ENCODE results near the gene RAB40B.
"Not testable (repeated sequence)": the region's sequence is repeated elsewhere in the genome, so short reads cannot be mapped to it uniquely, and the experiment has no call there.

The RAB40B gene

DNA sequence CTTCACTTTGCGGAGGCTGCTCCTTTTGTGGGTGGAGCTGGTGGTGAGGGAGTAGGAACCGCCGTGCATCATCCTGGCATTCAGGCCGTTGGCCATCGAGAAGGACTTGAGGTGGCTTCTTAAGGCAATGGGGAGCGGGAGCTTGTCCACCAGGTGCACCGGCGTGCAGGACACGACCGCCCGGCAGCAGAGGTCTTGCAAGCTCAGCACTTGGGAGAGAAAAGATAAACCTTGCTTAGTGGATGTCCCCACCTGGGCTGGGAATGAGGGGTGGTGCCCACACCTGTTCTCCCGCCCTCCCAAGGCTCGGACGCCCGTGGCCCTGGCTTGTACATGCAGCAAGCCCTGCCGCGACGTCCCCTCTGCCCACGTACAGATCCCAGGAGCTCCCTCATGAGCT is 40.6 kb downstream of the RAB40B start:
- Histone ChIP-seq H3K4me3 (ENCODE audit: low read length) (no peak overlapping the region), H3K36me3 (ENCODE audit: control insufficient read depth, insufficient read depth, low read length) (peaks cover 19% of the 10 kb centered on the region), H3K27me3 (ENCODE audit: control insufficient read depth, insufficient read depth, low read length) (no peaks in the 10 kb centered on the region), H3K27ac (ENCODE audit: low read depth, low read length) (no peak overlapping the region), H3K4me1 (ENCODE audit: control insufficient read depth, insufficient read depth, low read length) (no peaks in the 10 kb centered on the region), H3K9ac (ENCODE audit: low read length) (no peak overlapping the region)

- H3K9ac ChIP-seq (ENCODE audit: low read length) = no peak overlapping the region
- H3K27me3 ChIP-seq (ENCODE audit: control insufficient read depth, insufficient read depth, low read length) = no peaks in the 10 kb centered on the region
- no peaks in the 10 kb centered on the region for H3K4me1 ChIP-seq (ENCODE audit: control insufficient read depth, insufficient read depth, low read length)
- H3K4me3 ChIP-seq (ENCODE audit: low read length) = no peak overlapping the region
- H3K36me3 ChIP-seq (ENCODE audit: control insufficient read depth, insufficient read depth, low read length) = peaks cover 14% of the 10 kb centered on the region
- H3K27ac ChIP-seq (ENCODE audit: low read depth, low read length) = no peak overlapping the region
These were observed 42.2 kb downstream of the RAB40B start for GRCh38 chr17:82656266-82656665.

- peaks cover 13% of the 10 kb centered on the region for H3K36me3 ChIP-seq (ENCODE audit: control insufficient read depth, insufficient read depth, low read length)
- H3K4me3 ChIP-seq (ENCODE audit: low read length) = peak overlapping the region; percentile 35
- no peaks in the 10 kb centered on the region for H3K4me1 ChIP-seq (ENCODE audit: control insufficient read depth, insufficient read depth, low read length)
- H3K9ac ChIP-seq (ENCODE audit: low read length) = no peak overlapping the region
- no peak overlapping the region for H3K27ac ChIP-seq (ENCODE audit: low read depth, low read length)
- no peaks in the 10 kb centered on the region for H3K27me3 ChIP-seq (ENCODE audit: control insufficient read depth, insufficient read depth, low read length)
These were observed 43.0 kb downstream of the RAB40B start for GRCh38 chr17:82655523-82655922.

DNA sequence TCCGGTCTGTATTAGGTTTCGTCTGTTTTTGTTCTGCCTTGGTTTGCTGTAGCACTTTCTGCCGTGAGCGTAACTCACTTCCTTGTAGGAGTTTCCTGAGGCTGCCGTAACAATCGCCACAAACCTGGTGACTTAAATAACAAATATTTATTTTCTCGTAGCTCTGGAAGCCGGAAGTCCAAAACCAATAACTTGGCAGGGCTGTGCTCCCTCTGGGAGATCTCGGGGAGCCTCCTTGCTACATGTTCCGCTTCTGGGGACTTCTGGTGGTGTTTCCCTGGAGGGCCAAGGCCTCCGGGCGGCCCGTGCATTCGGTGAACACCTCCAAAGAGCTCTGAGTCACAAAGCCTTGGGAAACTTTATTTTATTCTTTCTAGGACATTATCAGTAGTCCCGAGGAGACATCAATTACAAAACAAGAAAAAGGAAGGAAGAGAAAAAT is 43.4 kb downstream of the RAB40B start:
- Histone ChIP-seq H3K27ac (ENCODE audit: low read depth, low read length) (no peak overlapping the region), H3K4me1 (ENCODE audit: control insufficient read depth, insufficient read depth, low read length) (no peaks in the 10 kb centered on the region)

GRCh38 chr17:82654611-82655010 is 43.9 kb downstream of the RAB40B start:
- H3K27ac ChIP-seq (ENCODE audit: low read depth, low read length); H3K36me3 ChIP-seq (ENCODE audit: control insufficient read depth, insufficient read depth, low read length); H3K9ac ChIP-seq (ENCODE audit: low read length); H3K4me1 ChIP-seq (ENCODE audit: control insufficient read depth, insufficient read depth, low read length); H3K27me3 ChIP-seq (ENCODE audit: control insufficient read depth, insufficient read depth, low read length); H3K4me3 ChIP-seq (ENCODE audit: low read length): not testable (repeated sequence)

More for the DNA sequence above, 43.4 kb downstream of the RAB40B start:
- peaks cover 9% of the 10 kb centered on the region for H3K36me3 ChIP-seq (ENCODE audit: control insufficient read depth, insufficient read depth, low read length)
- peak overlapping the region; percentile 35 for H3K4me3 ChIP-seq (ENCODE audit: low read length)
- no peaks in the 10 kb centered on the region for H3K27me3 ChIP-seq (ENCODE audit: control insufficient read depth, insufficient read depth, low read length)
- H3K9ac ChIP-seq (ENCODE audit: low read length) = no peak overlapping the region

GRCh38 chr17:82653651-82654528 is 44.6 kb downstream of the RAB40B start:
- no peak overlapping the region for H3K27ac ChIP-seq (ENCODE audit: low read depth, low read length)
- H3K4me1 ChIP-seq (ENCODE audit: control insufficient read depth, insufficient read depth, low read length) = peaks cover 3% of the 10 kb centered on the region
- no peak overlapping the region for H3K4me3 ChIP-seq (ENCODE audit: low read length)
- H3K36me3 ChIP-seq (ENCODE audit: control insufficient read depth, insufficient read depth, low read length) = peaks cover 5% of the 10 kb centered on the region
- H3K9ac ChIP-seq (ENCODE audit: low read length) = peak overlapping the region; percentile 49
- H3K27me3 ChIP-seq (ENCODE audit: control insufficient read depth, insufficient read depth, low read length) = no peaks in the 10 kb centered on the region

GRCh38 chr17:82650723-82651122 is 47.8 kb downstream of the RAB40B start:
- H3K27me3 ChIP-seq (ENCODE audit: control insufficient read depth, insufficient read depth, low read length) = no peaks in the 10 kb centered on the region
- no peak overlapping the region for H3K27ac ChIP-seq (ENCODE audit: low read depth, low read length)
- no peak overlapping the region for H3K4me3 ChIP-seq (ENCODE audit: low read length)
- H3K4me1 ChIP-seq (ENCODE audit: control insufficient read depth, insufficient read depth, low read length) = peaks cover 7% of the 10 kb centered on the region
- H3K36me3 ChIP-seq (ENCODE audit: control insufficient read depth, insufficient read depth, low read length) = peaks cover 2% of the 10 kb centered on the region
- H3K9ac ChIP-seq (ENCODE audit: low read length) = no peak overlapping the region

GRCh38 chr17:82649501-82650261 is 48.8 kb downstream of the RAB40B start:
- Histone ChIP-seq H3K27ac (ENCODE audit: low read depth, low read length) (no peak overlapping the region), H3K9ac (ENCODE audit: low read length) (no peak overlapping the region), H3K36me3 (ENCODE audit: control insufficient read depth, insufficient read depth, low read length) (no peaks in the 10 kb centered on the region), H3K27me3 (ENCODE audit: control insufficient read depth, insufficient read depth, low read length) (no peaks in the 10 kb centered on the region), H3K4me3 (ENCODE audit: low read length) (no peak overlapping the region), H3K4me1 (ENCODE audit: control insufficient read depth, insufficient read depth, low read length) (peaks cover 10% of the 10 kb centered on the region)

GRCh38 chr17:82648742-82649331 is 49.7 kb downstream of the RAB40B start:
- no peaks in the 10 kb centered on the region for H3K27me3 ChIP-seq (ENCODE audit: control insufficient read depth, insufficient read depth, low read length)
- peak overlapping the region; percentile 73 for H3K27ac ChIP-seq (ENCODE audit: low read depth, low read length)
- H3K4me1 ChIP-seq (ENCODE audit: control insufficient read depth, insufficient read depth, low read length) = peaks cover 10% of the 10 kb centered on the region
- H3K9ac ChIP-seq (ENCODE audit: low read length) = peak overlapping the region; percentile 30
- H3K4me3 ChIP-seq (ENCODE audit: low read length) = peak overlapping the region; percentile 70
- peaks cover 4% of the 10 kb centered on the region for H3K36me3 ChIP-seq (ENCODE audit: control insufficient read depth, insufficient read depth, low read length)

DNA sequence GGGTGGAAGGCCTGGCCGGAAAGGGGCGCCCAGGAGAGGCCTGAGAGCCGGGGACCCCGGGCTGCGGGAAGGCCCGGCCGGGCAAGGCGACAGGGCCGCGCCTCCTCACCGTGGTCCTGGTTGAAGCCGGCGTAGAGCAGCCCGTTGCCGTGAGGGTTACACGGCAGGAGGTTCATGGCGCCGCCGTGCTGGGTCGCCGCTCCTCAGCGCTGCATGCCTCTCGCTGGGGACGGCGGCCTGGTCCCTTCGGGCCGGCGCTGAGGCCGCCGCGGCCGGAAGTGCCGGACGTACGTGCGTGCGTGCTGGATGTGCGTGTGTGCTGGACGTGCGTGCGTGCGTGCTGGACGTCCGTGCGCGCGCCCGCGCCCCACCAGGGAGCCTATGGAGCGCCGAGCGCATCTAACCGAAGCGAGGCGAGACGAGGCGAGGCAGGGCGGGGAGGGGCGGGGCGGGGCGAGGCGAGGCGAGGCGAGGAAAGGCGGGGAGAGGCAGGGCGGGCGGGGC is 50.3 kb downstream of the RAB40B start, which contains the start of gene WDR45B:
WDR45B (minus strand) TSS at position 280 of the 504 bp plus-strand sequence; CDS start at position 176, 104 bp downstream.
- Histone ChIP-seq H3K27ac (ENCODE audit: low read depth, low read length) (peak within 1 kb of the TSS; percentile 95), H3K4me1 (ENCODE audit: control insufficient read depth, insufficient read depth, low read length) (peaks cover 10% of the 10 kb centered on the region), H3K4me3 (ENCODE audit: low read length) (peak within 1 kb of the TSS; percentile 91), H3K9ac (ENCODE audit: low read length) (peak within 1 kb of the TSS; percentile 98), H3K27me3 (ENCODE audit: control insufficient read depth, insufficient read depth, low read length) (no peaks in the 10 kb centered on the region), H3K36me3 (ENCODE audit: control insufficient read depth, insufficient read depth, low read length) (peaks cover 4% of the 10 kb centered on the region)

DNA sequence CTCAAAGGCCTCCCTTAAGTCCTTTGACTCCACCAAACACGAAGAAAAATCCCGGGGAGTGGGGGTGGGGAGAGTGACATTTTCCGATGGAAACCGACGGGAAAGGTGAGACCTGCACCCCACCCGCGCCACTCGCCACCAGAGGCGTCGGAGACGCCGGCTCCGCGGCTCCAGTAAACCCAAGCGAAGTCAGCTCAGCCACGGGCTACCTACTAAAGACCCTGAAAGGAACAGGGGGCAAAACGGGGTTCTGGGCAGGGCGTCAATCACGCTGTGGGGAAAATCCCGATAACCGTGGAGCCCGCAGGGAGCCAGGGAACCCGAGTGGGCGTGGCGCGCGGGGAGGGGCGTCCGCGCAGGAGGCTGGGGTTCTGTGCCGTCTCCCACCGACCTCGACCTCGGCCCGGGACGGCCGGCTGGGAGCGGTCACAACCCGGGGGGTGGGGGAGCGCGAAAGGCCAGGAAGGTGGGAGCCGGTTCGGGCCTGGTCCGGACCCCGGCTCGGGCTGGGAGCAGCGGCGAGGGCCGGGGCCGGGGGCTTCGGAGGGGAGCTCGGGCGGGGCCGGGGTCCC is 50.8 kb downstream of the RAB40B start:
- H3K9ac ChIP-seq (ENCODE audit: low read length) = peak overlapping the region; percentile 98
- no peaks in the 10 kb centered on the region for H3K27me3 ChIP-seq (ENCODE audit: control insufficient read depth, insufficient read depth, low read length)
- H3K4me3 ChIP-seq (ENCODE audit: low read length) = peak overlapping the region; percentile 91
- peaks cover 8% of the 10 kb centered on the region for H3K36me3 ChIP-seq (ENCODE audit: control insufficient read depth, insufficient read depth, low read length)
- H3K4me1 ChIP-seq (ENCODE audit: control insufficient read depth, insufficient read depth, low read length) = peaks cover 10% of the 10 kb centered on the region
- peak overlapping the region; percentile 95 for H3K27ac ChIP-seq (ENCODE audit: low read depth, low read length)

- Histone ChIP-seq H3K4me3 (ENCODE audit: low read length) (no peak overlapping the region), H3K27ac (ENCODE audit: low read depth, low read length) (no peak overlapping the region), H3K4me1 (ENCODE audit: control insufficient read depth, insufficient read depth, low read length) (peaks cover 10% of the 10 kb centered on the region), H3K36me3 (ENCODE audit: control insufficient read depth, insufficient read depth, low read length) (peaks cover 13% of the 10 kb centered on the region), H3K27me3 (ENCODE audit: control insufficient read depth, insufficient read depth, low read length) (no peaks in the 10 kb centered on the region), H3K9ac (ENCODE audit: low read length) (no peak overlapping the region)
These were observed 53.0 kb downstream of the RAB40B start for GRCh38 chr17:82645516-82645915.
